HL-60 (cell line): Measurements from ENCODE around the gene WNT16.

ENCODE experiments used
- DNase-seq, 2 experiments: peaks; one replicate each; pipeline ENCODE4 v3.0.0-alpha.2; 2010 to 2020; ENCODE audit warnings: low read depth in 1 of 2, low spot score in 1 of 2
- H3K27ac ChIP-seq: fragments of 250-450 bp; sonication (Bioruptor Pico); replicated peaks from 2 replicates; pipeline ENCODE4 v1.5.1; 2020; ENCODE audit warnings: mild to moderate bottlenecking, moderate library complexity
- H3K27me3 ChIP-seq: fragments of 250-450 bp; sonication (Bioruptor Pico); 2 replicates; pipeline ENCODE4 v1.5.1; 2021; ENCODE audit warnings: mild to moderate bottlenecking, moderate library complexity; ENCODE audit not compliant: insufficient read depth, poor library complexity, severe bottlenecking
- H3K4me3 ChIP-seq: replicated peaks from 2 replicates; pipeline ENCODE4 v1.5.1; 2011; ENCODE audit warnings: mild to moderate bottlenecking, control low read depth, low read length; ENCODE audit not compliant: insufficient read depth
- CTCF ChIP-seq: IDR thresholded peaks from one replicate; pipeline ENCODE4 v1.5.1; 2011; ENCODE audit warnings: low read length, control low read depth, inconsistent platforms; ENCODE audit not compliant: insufficient read depth
- GABPA ChIP-seq: IDR thresholded peaks from 2 replicates; pipeline ENCODE4 v1.6.1; 2012; ENCODE audit warnings: low read depth
- POLR2AphosphoS5 ChIP-seq: IDR thresholded peaks from 2 replicates; pipeline ENCODE4 v1.6.1; 2012; ENCODE audit warnings: low read depth
- REST ChIP-seq: IDR thresholded peaks from 2 replicates; pipeline ENCODE4 v1.6.1; 2012; ENCODE audit warnings: low read depth; ENCODE audit not compliant: insufficient replicate concordance
- SPI1 ChIP-seq: IDR thresholded peaks from 2 replicates; pipeline ENCODE4 v1.6.1; 2012; ENCODE audit warnings: low read depth, mild to moderate bottlenecking, borderline replicate concordance

The WNT16 gene

DNA sequence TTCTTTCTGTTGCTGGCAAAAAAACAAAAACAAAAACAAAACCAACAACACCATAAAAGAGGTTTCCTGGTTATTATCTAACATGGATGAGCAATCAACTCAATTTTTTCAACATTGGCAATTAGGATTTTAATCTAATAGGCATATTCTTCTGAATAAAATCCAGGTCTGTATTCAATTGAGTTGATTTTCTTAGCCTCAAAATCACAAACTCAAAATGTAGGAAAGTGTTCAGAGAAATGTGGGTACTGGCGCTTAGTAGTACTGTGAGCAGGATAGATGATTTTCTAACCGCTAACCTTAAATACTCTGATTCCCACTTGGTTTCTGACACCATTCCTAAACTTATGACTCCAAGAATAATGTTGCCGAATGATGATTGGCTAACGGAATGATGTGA, 5.6 kb downstream of the WNT16 start:
- TF ChIP-seq REST = no peak
- TF ChIP-seq SPI1 = no peak
- TF ChIP-seq CTCF = no peak
- no peak for TF ChIP-seq POLR2AphosphoS5
- TF ChIP-seq GABPA = no peak
- DNase-seq = no peak
- no peak overlapping the region for H3K27ac ChIP-seq
- peaks cover 22% of the 10 kb centered on the region for H3K27me3 ChIP-seq
- H3K4me3 ChIP-seq = no peak overlapping the region

GRCh38 chr7:121334875-121335648, 6.3 kb downstream of the WNT16 start:
- no peak for DNase-seq
- Histone ChIP-seq H3K27ac (no peak overlapping the region), H3K4me3 (no peak overlapping the region), H3K27me3 (peaks cover 15% of the 10 kb centered on the region)
- no peak for TF ChIP-seq REST
- no peak for TF ChIP-seq POLR2AphosphoS5
- TF ChIP-seq CTCF = no peak
- TF ChIP-seq SPI1 = no peak
- TF ChIP-seq GABPA = no peak

GRCh38 chr7:121336579-121336978, 7.8 kb downstream of the WNT16 start:
- DNase-seq = no peak
- TF ChIP-seq POLR2AphosphoS5 = no peak
- no peak for TF ChIP-seq REST
- no peak for TF ChIP-seq CTCF
- no peak for TF ChIP-seq SPI1
- TF ChIP-seq GABPA = no peak
- Histone ChIP-seq H3K27ac (no peak overlapping the region), H3K4me3 (no peak overlapping the region), H3K27me3 (peaks cover 6% of the 10 kb centered on the region)
